ENCODE data around the gene MAPKAP1. TPM values are rescaled to one million over a fixed set of nuclear protein-coding genes. Genes with fewer than 3 reads are reported as not detected.
A peak's percentile ranks its signal among the peaks of the same experiment; 100 is the strongest.

The MAPKAP1 gene
- 65.6 TPM for polyA plus RNA-seq (2012; ENCODE audit: low read depth, missing spikeins)

- DNase-seq (ENCODE audit: insufficient read length, low spot score) = peak; percentile 93
- peak; percentile 85 for FAIRE-seq
- TF ChIP-seq POLR2A (IDR thresholded peaks at IDR 0.05; ENCODE audit: low read depth, low read length) (peak; percentile 88), POU2F2 (IDR thresholded peaks at IDR 0.05; ENCODE audit: low read depth, low read length) (peak; percentile 46; the same call in 1 of the 2 replicates), TAF1 (IDR thresholded peaks at IDR 0.05; ENCODE audit: low read depth, low read length) (peak; percentile 53; the same call in 1 of the 2 replicates), SPI1 (IDR thresholded peaks at IDR 0.05; ENCODE audit: low read depth, low read length) (0 out of 2 replicates have a peak, but pooled peaks have one; percentile 9), POLR2AphosphoS5 (IDR thresholded peaks at IDR 0.05; ENCODE audit: low read depth, low read length) (peak; percentile 83), PAX5 (IDR thresholded peaks at IDR 0.05; ENCODE audit: insufficient read depth, low read length, severe bottlenecking) (no peak)
These were observed at the start of gene MAPKAP1 for GRCh38 chr9:125706651-125707471. Gene MAPKAP1 (minus strand): TSS chr9:125707208. CDS start chr9:125672574, 34,634 bp downstream.

GRCh38 chr9:125756518-125756917 is 49.5 kb upstream of the MAPKAP1 start:
- no peak for DNase-seq (ENCODE audit: insufficient read length, low spot score)
- TF ChIP-seq POLR2A (IDR thresholded peaks at IDR 0.05; ENCODE audit: low read depth, low read length) (0 out of 2 replicates have a peak, but pooled peaks have one; percentile 44), TAF1 (IDR thresholded peaks at IDR 0.05; ENCODE audit: low read depth, low read length) (no peak), SPI1 (IDR thresholded peaks at IDR 0.05; ENCODE audit: low read depth, low read length) (no peak), POLR2AphosphoS5 (IDR thresholded peaks at IDR 0.05; ENCODE audit: low read depth, low read length) (peak; percentile 48; the same call in 1 of the 2 replicates), PAX5 (IDR thresholded peaks at IDR 0.05; ENCODE audit: insufficient read depth, low read length, severe bottlenecking) (no peak), POU2F2 (IDR thresholded peaks at IDR 0.05; ENCODE audit: low read depth, low read length) (no peak)
- peak; percentile 9 for FAIRE-seq

DNA sequence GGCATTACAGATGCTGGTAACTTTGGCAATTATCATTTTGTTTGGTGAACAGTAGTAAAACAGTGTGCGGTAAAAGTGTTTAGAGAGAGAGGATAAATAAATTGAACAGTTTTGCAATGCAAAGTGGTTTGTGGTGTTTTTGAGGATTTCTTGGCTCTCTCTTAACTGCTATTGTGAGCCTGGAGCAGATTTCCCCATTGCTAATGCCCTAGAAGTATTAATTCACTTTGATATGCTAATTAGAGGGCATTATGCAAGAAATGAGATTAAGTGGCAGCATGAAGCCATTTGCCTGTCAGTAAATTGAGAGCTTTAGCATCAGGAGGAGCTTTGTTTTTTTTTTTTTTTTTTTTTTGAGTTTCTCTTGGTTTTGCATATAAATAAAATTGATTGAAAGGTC is 48.3 kb upstream of the MAPKAP1 start:
- FAIRE-seq (no peak), DNase-seq (ENCODE audit: insufficient read length, low spot score) (no peak)
- TF ChIP-seq POU2F2 (IDR thresholded peaks at IDR 0.05; ENCODE audit: low read depth, low read length) = no peak
- no peak for TF ChIP-seq POLR2A (IDR thresholded peaks at IDR 0.05; ENCODE audit: low read depth, low read length)
- TF ChIP-seq PAX5 (IDR thresholded peaks at IDR 0.05; ENCODE audit: insufficient read depth, low read length, severe bottlenecking) = no peak
- TF ChIP-seq SPI1 (IDR thresholded peaks at IDR 0.05; ENCODE audit: low read depth, low read length) = no peak
- no peak for TF ChIP-seq TAF1 (IDR thresholded peaks at IDR 0.05; ENCODE audit: low read depth, low read length)
- no peak for TF ChIP-seq POLR2AphosphoS5 (IDR thresholded peaks at IDR 0.05; ENCODE audit: low read depth, low read length)

DNA sequence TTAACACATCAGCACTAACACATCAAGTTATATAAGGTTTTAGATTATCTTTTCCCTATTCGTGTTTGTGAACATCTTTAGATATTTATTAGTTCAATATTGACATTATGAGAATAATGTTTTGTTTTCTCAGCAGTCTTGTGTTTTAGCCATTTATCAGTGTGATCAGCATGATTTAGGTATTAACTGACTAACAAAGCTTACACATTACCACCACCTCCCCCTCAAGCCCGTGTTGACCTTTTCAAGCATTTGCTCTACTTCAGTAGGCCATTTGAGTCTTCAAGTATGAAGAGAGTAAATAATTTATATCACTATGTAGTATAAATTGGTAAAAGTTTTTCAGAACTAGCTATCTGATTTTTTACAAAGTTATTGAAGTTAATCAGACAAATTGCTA is 47.1 kb upstream of the MAPKAP1 start:
- no peak for DNase-seq (ENCODE audit: insufficient read length, low spot score)
- TF ChIP-seq POLR2A (IDR thresholded peaks at IDR 0.05; ENCODE audit: low read depth, low read length) (no peak), TAF1 (IDR thresholded peaks at IDR 0.05; ENCODE audit: low read depth, low read length) (no peak), POU2F2 (IDR thresholded peaks at IDR 0.05; ENCODE audit: low read depth, low read length) (no peak), POLR2AphosphoS5 (IDR thresholded peaks at IDR 0.05; ENCODE audit: low read depth, low read length) (no peak), SPI1 (IDR thresholded peaks at IDR 0.05; ENCODE audit: low read depth, low read length) (no peak), PAX5 (IDR thresholded peaks at IDR 0.05; ENCODE audit: insufficient read depth, low read length, severe bottlenecking) (no peak)
- peak; percentile 38 for FAIRE-seq

DNA sequence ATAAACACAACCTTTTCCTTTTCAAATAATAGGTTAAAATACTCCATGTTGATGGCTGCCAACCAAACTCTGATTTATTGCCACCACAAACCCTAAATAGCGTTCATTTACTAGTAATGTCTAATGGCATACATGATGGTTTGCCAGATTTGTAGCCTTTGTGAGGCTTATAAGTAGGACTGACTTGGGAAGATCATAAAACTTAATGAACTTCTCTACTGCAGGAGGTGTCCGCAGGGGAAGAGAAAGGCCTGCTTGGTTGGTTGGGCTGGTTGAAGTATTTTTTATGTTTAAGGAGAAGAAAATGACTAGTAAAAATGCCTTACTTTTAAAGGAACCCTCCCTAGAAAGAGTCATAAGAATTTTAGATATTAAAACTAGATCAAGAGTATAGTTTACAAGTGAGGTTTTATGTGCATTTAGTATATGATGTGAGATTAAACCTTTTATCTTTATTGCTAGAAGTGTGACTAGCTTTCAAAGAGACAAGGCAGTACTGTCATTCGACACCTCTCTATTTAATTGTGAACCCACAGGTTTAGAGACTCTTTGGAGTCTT is 45.1 kb upstream of the MAPKAP1 start:
- TF ChIP-seq TAF1 (IDR thresholded peaks at IDR 0.05; ENCODE audit: low read depth, low read length) = no peak
- TF ChIP-seq SPI1 (IDR thresholded peaks at IDR 0.05; ENCODE audit: low read depth, low read length) = no peak
- TF ChIP-seq POLR2A (IDR thresholded peaks at IDR 0.05; ENCODE audit: low read depth, low read length) = no peak
- TF ChIP-seq PAX5 (IDR thresholded peaks at IDR 0.05; ENCODE audit: insufficient read depth, low read length, severe bottlenecking) = no peak
- no peak for TF ChIP-seq POLR2AphosphoS5 (IDR thresholded peaks at IDR 0.05; ENCODE audit: low read depth, low read length)
- TF ChIP-seq POU2F2 (IDR thresholded peaks at IDR 0.05; ENCODE audit: low read depth, low read length) = no peak
- DNase-seq (ENCODE audit: insufficient read length, low spot score) (no peak), FAIRE-seq (no peak)

GRCh38 chr9:125750627-125751011 is 43.6 kb upstream of the MAPKAP1 start:
- TF ChIP-seq SPI1 (IDR thresholded peaks at IDR 0.05; ENCODE audit: low read depth, low read length) = no peak
- TF ChIP-seq POLR2AphosphoS5 (IDR thresholded peaks at IDR 0.05; ENCODE audit: low read depth, low read length) = no peak
- TF ChIP-seq POLR2A (IDR thresholded peaks at IDR 0.05; ENCODE audit: low read depth, low read length) = no peak
- no peak for TF ChIP-seq POU2F2 (IDR thresholded peaks at IDR 0.05; ENCODE audit: low read depth, low read length)
- no peak for TF ChIP-seq TAF1 (IDR thresholded peaks at IDR 0.05; ENCODE audit: low read depth, low read length)
- TF ChIP-seq PAX5 (IDR thresholded peaks at IDR 0.05; ENCODE audit: insufficient read depth, low read length, severe bottlenecking) = no peak
- FAIRE-seq (no peak), DNase-seq (ENCODE audit: insufficient read length, low spot score) (no peak)

DNA sequence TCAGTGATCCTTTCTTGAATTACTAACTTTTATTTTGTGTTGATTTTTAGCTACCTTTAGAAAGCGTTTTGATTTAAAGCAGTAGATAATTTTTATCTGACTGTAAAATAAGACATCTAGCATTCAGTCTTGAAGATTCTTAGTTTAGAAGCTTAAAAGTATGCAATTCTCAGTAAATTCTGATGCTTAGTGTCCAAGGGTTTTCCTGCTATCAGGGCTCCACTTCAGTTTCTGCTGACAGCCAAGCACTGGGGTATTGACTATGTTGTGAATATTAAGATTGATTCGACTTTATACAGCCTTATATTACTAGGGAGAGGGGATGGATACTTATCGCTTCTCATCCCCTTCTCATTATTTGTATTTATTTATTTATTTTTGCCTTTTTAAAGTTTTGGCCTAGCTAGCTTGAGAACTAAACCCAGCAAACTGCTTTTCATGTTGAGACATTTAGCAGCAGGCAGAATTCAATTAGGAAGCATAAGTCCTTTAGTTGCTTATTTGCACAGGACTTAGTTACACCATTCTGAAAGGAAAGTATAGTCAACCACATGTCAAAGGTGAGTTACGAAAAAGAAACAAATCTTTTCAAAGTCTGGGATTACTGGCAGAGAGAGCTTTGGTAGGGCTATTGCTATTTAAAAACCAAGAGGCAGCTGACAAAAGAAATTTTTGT is 43.1 kb upstream of the MAPKAP1 start:
- no peak for DNase-seq (ENCODE audit: insufficient read length, low spot score)
- TF ChIP-seq SPI1 (IDR thresholded peaks at IDR 0.05; ENCODE audit: low read depth, low read length) = no peak
- TF ChIP-seq POU2F2 (IDR thresholded peaks at IDR 0.05; ENCODE audit: low read depth, low read length) = no peak
- no peak for TF ChIP-seq PAX5 (IDR thresholded peaks at IDR 0.05; ENCODE audit: insufficient read depth, low read length, severe bottlenecking)
- no peak for TF ChIP-seq POLR2A (IDR thresholded peaks at IDR 0.05; ENCODE audit: low read depth, low read length)
- no peak for TF ChIP-seq TAF1 (IDR thresholded peaks at IDR 0.05; ENCODE audit: low read depth, low read length)
- no peak for TF ChIP-seq POLR2AphosphoS5 (IDR thresholded peaks at IDR 0.05; ENCODE audit: low read depth, low read length)
- FAIRE-seq = no peak

- FAIRE-seq (peak; percentile 45), DNase-seq (ENCODE audit: insufficient read length, low spot score) (no peak)
- no peak for TF ChIP-seq PAX5 (IDR thresholded peaks at IDR 0.05; ENCODE audit: insufficient read depth, low read length, severe bottlenecking)
- TF ChIP-seq POLR2A (IDR thresholded peaks at IDR 0.05; ENCODE audit: low read depth, low read length) = no peak
- TF ChIP-seq POLR2AphosphoS5 (IDR thresholded peaks at IDR 0.05; ENCODE audit: low read depth, low read length) = no peak
- TF ChIP-seq SPI1 (IDR thresholded peaks at IDR 0.05; ENCODE audit: low read depth, low read length) = no peak
- no peak for TF ChIP-seq POU2F2 (IDR thresholded peaks at IDR 0.05; ENCODE audit: low read depth, low read length)
These were observed 42.4 kb upstream of the MAPKAP1 start for GRCh38 chr9:125749287-125749935.
